Head of caudate nucleus (tissue), 42 donors: ENCODE results near the gene COG7.
"Not testable (repeated sequence)": the region's sequence is repeated elsewhere in the genome, so short reads cannot be mapped to it uniquely, and the experiment has no call there.

Experiments
- DNase-seq, 42 donors: peaks; one replicate each; pipeline versions ENCODE4 v3.0.0 to v3.0.0-alpha.2; 2020 to 2021; ENCODE audit warnings: mixed read lengths in 7 of 42
- intact Hi-C: fragments of 100-400 bp; cut with DNase I; formaldehyde crosslinking; loops from one replicate; pipeline ENCODE4 v1.15.0; 2022

COG7 gene

GRCh38 chr16:23452572-23453337, at the start of gene COG7:
TSS of gene COG7 (minus strand) at chr16:23453189. CDS start at chr16:23452994, 195 bp downstream.
- DNase-seq: peak; percentile 71 to 96 (median 90)
- intact Hi-C loops: no loop called here

GRCh38 chr16:23502466-23502865, 49.5 kb upstream of the COG7 start:
- intact Hi-C loops: loop anchor here (10.0 kb wide), 1 partner anchor 52 kb away; the partner anchor contains the start of genes EARS2 and UBFD1

GRCh38 chr16:23501291-23501690, 48.3 kb upstream of the COG7 start:
- intact Hi-C loops: loop anchor here (10.0 kb wide), 1 partner anchor 54 kb away; the partner anchor contains the start of genes EARS2 and UBFD1
- no peak for DNase-seq

More at GRCh38 chr16:23502466-23502865, 49.5 kb upstream of the COG7 start:
- no peak for DNase-seq

DNA sequence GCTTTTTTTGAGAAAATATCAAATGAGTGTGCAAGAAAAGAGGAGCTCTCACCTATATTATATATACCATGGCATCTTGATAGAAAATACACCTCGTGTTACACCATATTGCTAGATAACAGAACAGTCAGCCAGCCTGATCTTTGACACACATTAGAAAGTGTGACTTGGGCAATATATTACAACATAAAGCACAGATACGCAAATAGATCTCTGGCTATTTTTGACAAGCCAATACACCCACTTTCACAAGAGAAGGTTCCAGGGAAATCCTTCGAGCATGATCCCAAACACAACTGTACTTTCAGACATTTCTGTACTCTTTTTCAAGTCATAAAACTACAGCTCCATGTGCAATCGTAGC, 47.9 kb upstream of the COG7 start:
- intact Hi-C loops: loop anchor here (10.0 kb wide), 1 partner anchor 54 kb away; the partner anchor contains the start of genes EARS2 and UBFD1

GRCh38 chr16:23500212-23500861, 47.3 kb upstream of the COG7 start:
- peak in 6 of 42 donors; percentile 21 to 54 (median 37) for DNase-seq
- intact Hi-C loops: loop anchor here (10.0 kb wide), 1 partner anchor 54 kb away; the partner anchor contains the start of genes EARS2 and UBFD1

More for the DNA sequence above, 47.9 kb upstream of the COG7 start:
- no peak for DNase-seq

DNA sequence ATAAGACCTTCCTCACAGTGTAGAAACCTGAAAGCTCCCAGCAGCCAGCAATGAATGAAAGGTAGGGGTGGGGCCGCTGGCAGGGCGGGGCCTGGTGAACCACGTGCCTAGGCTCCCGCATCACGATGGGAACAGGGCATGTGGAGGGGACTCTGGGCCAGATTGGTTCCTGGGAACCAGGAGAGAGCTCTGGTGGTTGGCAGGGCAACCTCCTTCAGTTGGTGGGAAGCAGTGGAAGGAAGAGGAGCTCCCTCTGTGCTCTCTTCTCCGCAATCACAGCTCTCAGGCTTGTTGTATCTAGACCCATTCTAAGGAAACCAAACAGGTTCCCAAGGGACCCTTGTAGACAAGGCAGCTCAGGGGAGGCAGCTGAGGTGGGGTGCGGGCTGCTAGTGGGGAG, 46.8 kb upstream of the COG7 start:
- intact Hi-C loops: loop anchor here (10.0 kb wide), 1 partner anchor 55 kb away; the partner anchor contains the start of genes EARS2 and UBFD1
- DNase-seq: peak in 39 of 42 donors; percentile 18 to 83 (median 57)

GRCh38 chr16:23498863-23499262, 45.9 kb upstream of the COG7 start:
- DNase-seq: peak in 3 of 42 donors; percentile 22 to 49 (median 24)
- intact Hi-C loops: no loop called here

GRCh38 chr16:23497543-23497868, 44.5 kb upstream of the COG7 start:
- intact Hi-C loops: no loop called here
- no peak for DNase-seq

GRCh38 chr16:23496821-23497542, 44.0 kb upstream of the COG7 start:
- intact Hi-C loops: no loop called here
- DNase-seq: no peak

GRCh38 chr16:23495671-23496070, 42.7 kb upstream of the COG7 start:
- DNase-seq: no peak
- intact Hi-C loops: no loop called here

- DNase-seq: no peak
- intact Hi-C loops: no loop called here
These were observed 41.2 kb upstream of the COG7 start for GRCh38 chr16:23494188-23494587.

GRCh38 chr16:23491490-23492391, 38.8 kb upstream of the COG7 start:
- no peak for DNase-seq
- intact Hi-C loops: no loop called here

- no peak for DNase-seq
These were observed 33.5 kb upstream of the COG7 start for GRCh38 chr16:23486480-23486879.

GRCh38 chr16:23485841-23486240, 32.9 kb upstream of the COG7 start:
- no peak for DNase-seq
- intact Hi-C loops: no loop called here

More at GRCh38 chr16:23486480-23486879, 33.5 kb upstream of the COG7 start:
- intact Hi-C loops: no loop called here

DNA sequence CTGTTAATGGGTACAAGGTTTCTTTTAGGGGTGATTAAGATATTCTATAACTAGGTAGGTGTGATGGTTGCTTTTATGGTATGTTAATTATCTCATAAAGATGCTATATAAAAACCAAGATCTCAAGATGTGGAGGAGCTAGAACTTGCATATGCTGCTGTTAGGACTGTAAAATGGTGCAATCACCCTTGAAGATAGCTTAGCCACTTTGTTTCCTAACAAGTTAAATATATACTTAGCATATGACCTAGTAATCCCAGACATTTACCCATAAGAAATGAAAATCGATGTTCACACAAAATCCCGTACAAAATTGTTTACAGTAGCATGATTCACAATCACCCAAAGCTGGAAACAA, 32.2 kb upstream of the COG7 start:
- no peak for DNase-seq
- intact Hi-C loops: no loop called here

DNA sequence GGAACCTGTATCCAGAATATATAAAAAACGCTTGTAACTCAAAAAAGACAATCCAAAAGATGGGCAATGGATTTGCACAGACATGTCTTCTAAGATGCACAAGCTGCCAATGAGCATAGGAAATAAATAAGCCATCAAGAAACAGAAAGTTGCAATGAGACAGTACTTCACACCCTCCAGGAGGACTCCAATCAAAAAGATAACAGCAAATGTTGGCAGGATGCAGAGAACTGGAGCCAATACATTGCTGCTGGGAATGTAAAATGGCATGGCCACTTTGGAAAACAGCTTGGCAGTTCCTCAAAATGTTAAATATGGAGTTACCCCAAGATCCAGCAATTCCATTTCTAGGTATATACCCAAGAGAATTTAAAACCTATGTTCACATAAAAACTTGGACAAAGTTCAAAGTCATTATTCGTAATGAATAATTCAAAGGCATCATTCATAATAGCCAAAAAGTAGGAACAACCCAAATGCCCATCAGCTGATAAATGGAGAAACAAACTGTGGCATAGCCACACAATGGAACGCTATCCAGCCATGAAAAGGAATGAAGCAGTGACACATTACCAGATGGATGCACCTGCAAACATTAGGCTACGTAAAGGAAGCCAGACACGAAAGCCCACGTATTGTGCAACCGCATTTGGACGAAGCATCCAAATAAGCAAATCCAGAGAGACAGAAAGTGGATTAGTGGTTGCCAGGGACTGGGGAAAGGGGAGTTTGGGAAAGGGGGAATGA, 31.7 kb upstream of the COG7 start:
- intact Hi-C loops: no loop called here
- no peak for DNase-seq

GRCh38 chr16:23483492-23483891, 30.5 kb upstream of the COG7 start:
- DNase-seq, intact Hi-C loops: not testable (repeated sequence)

GRCh38 chr16:23482778-23483177, 29.8 kb upstream of the COG7 start:
- intact Hi-C loops: no loop called here
- peak in 13 of 42 donors; percentile 22 to 56 (median 32) for DNase-seq
